Measurements from ENCODE around the gene MIOX.
A peak's percentile ranks its signal among the peaks of the same experiment; 100 is the strongest.

MIOX gene

GRCh38 chr22:50474710-50475651 lies 11.7 kb upstream of the MIOX start, which contains the start of gene SBF1:
SBF1 (minus strand) TSS chr22:50475035; CDS start chr22:50474840, 195 bp downstream.
- DNase-seq = peak; percentile 88

- DNase-seq = no peak
These were observed 11.0 kb upstream of the MIOX start for GRCh38 chr22:50475652-50476002.

- no peak for DNase-seq
These were observed 9.8 kb upstream of the MIOX start for GRCh38 chr22:50476868-50477267.

GRCh38 chr22:50477923-50478322 lies 8.7 kb upstream of the MIOX start:
- DNase-seq = no peak

- no peak for DNase-seq
These were observed 6.9 kb upstream of the MIOX start for GRCh38 chr22:50479721-50480120.

- DNase-seq = no peak
These were observed 5.6 kb upstream of the MIOX start for GRCh38 chr22:50481045-50481439.

GRCh38 chr22:50481440-50482106 lies 5.1 kb upstream of the MIOX start, which contains the start of gene ADM2:
ADM2 (plus strand) TSS chr22:50481543; CDS start chr22:50481848, 305 bp downstream.
- DNase-seq = peak; percentile 63

GRCh38 chr22:50482107-50483074 lies 4.3 kb upstream of the MIOX start:
- DNase-seq = no peak

GRCh38 chr22:50483106-50483505 lies 3.6 kb upstream of the MIOX start:
- no peak for DNase-seq

GRCh38 chr22:50483556-50483955 lies 3.1 kb upstream of the MIOX start:
- DNase-seq = no peak

GRCh38 chr22:50483977-50484853 lies 2.4 kb upstream of the MIOX start:
- no peak for DNase-seq

GRCh38 chr22:50485221-50486131 lies 1.2 kb upstream of the MIOX start:
- DNase-seq = no peak

GRCh38 chr22:50487290-50488005 lies 789 bp downstream of the MIOX start:
- DNase-seq = no peak

- DNase-seq = no peak
These were observed 1.5 kb downstream of the MIOX start for GRCh38 chr22:50488006-50488677.

- no peak for DNase-seq
These were observed 2.2 kb downstream of the MIOX start for GRCh38 chr22:50488886-50489285.

GRCh38 chr22:50489363-50490243 lies 2.9 kb downstream of the MIOX start:
- DNase-seq = no peak

- DNase-seq = no peak
These were observed 4.1 kb downstream of the MIOX start for GRCh38 chr22:50490531-50491308.
